ENCODE results near the gene EFEMP1.

DNA sequence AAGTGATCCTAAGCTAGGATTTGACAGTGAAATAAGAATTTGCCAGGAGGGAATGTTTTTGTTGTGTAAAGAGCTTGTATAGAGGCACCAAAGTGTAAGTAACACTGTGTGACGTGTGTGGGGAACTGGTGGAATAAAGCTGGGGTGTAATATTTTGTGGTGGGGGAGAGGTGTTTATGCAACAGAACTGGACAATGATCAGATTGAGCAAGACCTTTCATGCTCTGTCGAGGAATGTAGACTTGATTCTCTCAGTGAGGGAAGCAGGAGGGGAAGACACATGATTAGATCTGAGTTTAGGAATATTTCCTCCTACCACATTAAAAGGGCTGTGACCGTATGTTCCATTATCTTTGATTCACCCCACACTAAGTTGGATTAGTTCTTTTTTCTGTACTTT is 43.6 kb downstream of the EFEMP1 start:
- TF ChIP-seq, protein P1, sequence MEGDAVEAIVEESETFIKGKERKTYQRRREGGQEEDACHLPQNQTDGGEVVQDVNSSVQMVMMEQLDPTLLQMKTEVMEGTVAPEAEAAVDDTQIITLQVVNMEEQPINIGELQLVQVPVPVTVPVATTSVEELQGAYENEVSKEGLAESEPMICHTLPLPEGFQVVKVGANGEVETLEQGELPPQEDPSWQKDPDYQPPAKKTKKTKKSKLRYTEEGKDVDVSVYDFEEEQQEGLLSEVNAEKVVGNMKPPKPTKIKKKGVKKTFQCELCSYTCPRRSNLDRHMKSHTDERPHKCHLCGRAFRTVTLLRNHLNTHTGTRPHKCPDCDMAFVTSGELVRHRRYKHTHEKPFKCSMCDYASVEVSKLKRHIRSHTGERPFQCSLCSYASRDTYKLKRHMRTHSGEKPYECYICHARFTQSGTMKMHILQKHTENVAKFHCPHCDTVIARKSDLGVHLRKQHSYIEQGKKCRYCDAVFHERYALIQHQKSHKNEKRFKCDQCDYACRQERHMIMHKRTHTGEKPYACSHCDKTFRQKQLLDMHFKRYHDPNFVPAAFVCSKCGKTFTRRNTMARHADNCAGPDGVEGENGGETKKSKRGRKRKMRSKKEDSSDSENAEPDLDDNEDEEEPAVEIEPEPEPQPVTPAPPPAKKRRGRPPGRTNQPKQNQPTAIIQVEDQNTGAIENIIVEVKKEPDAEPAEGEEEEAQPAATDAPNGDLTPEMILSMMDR (conservative IDR thresholded peaks at IDR 0.05; ENCODE audit: low read length): no peak
- TF ChIP-seq EZH2phosphoT487 (IDR thresholded peaks at IDR 0.05; ENCODE audit: borderline replicate concordance, low read depth, low read length): no peak
